H1 (cell line): Measurements from ENCODE around the gene TBC1D20. TPM values are rescaled to one million over a fixed set of nuclear protein-coding genes. Genes with fewer than 3 reads are reported as not detected.

Source experiments
- CTCF ChIA-PET: fragments of 300-600 bp; sonication (Branson Sonifier 250); formaldehyde crosslinking; loops from one replicate; lab custom pipeline; 2021; ENCODE audit not compliant: partially characterized antibody; lab: Charles Lee
- POLR2A ChIA-PET: fragments of 300-600 bp; sonication (Branson Sonifier 250); formaldehyde crosslinking; loops from one replicate; lab custom pipeline; 2021; ENCODE audit warnings: inconsistent platforms; ENCODE audit not compliant: partially characterized antibody; lab: Charles Lee
- DNase-seq, 2 experiments: peaks; one replicate each; pipeline versions ENCODE4 v3.0.0 to v3.0.0-alpha.2; 2010 to 2022; ENCODE audit warnings: low spot score in 2 of 2, low read depth in 1 of 2, mixed read lengths in 1 of 2
- FAIRE-seq: peaks from 2 replicates; lab custom pipeline; 2011; peaks lifted over from hg19 to GRCh38; lab: Jason Lieb, UNC
- H2AFZ ChIP-seq: 2 replicates; pipeline ENCODE4 v1.8.1; 2012; ENCODE audit warnings: low read length, inconsistent platforms
- H2AK5ac ChIP-seq: 2 replicates; pipeline ENCODE4 v1.6.1; 2013; ENCODE audit warnings: low read depth, low read length
- H2BK120ac ChIP-seq: replicated peaks from 2 replicates; pipeline ENCODE3; 2013; ENCODE audit warnings: low read depth, low read length, inconsistent platforms
- H2BK12ac ChIP-seq: 2 replicates; pipeline ENCODE4 v1.6.1; 2013; ENCODE audit warnings: low read depth, low read length
- H2BK15ac ChIP-seq: 2 replicates; pipeline ENCODE4 v1.6.1; 2013; ENCODE audit warnings: low read length
- H2BK20ac ChIP-seq: 2 replicates; pipeline ENCODE4 v1.6.1; 2013; ENCODE audit warnings: low read length
- H2BK5ac ChIP-seq: 2 replicates; pipeline ENCODE4 v1.6.1; 2013; ENCODE audit warnings: low read depth, low read length
- H3K14ac ChIP-seq: 2 replicates; pipeline ENCODE4 v1.6.1; 2013; ENCODE audit warnings: inconsistent platforms; ENCODE audit not compliant: insufficient read length
- H3K18ac ChIP-seq: 2 replicates; pipeline ENCODE4 v1.6.1; 2013; ENCODE audit warnings: low read length; ENCODE audit errors: extremely low read depth
- H3K23ac ChIP-seq: 2 replicates; pipeline ENCODE4 v1.6.1; 2013; ENCODE audit warnings: inconsistent platforms; ENCODE audit not compliant: insufficient read length
- H3K23me2 ChIP-seq: 2 replicates; pipeline ENCODE4 v1.6.1; 2013; ENCODE audit warnings: low read depth, low read length
- H3K27ac ChIP-seq: 2 replicates; pipeline ENCODE4 v1.6.1; 2011; ENCODE audit warnings: low read depth, low read length, inconsistent platforms
- H3K27me3 ChIP-seq, 4 experiments: replicated peaks in 1 of 4; 1 replicate in 1 of 4; 2 replicates in 3 of 4; pipeline versions ENCODE4 v1.6.1 to v1.8.1; 2011 to 2013; ENCODE audit warnings: low read length in 3 of 4, mild to moderate bottlenecking in 3 of 4, inconsistent platforms in 2 of 4, mixed read lengths in 2 of 4, moderate library complexity in 1 of 4; ENCODE audit not compliant: control insufficient read depth in 3 of 4, insufficient read depth in 3 of 4; ENCODE audit errors: extremely low read depth in 1 of 4
- H3K36me3 ChIP-seq, 4 experiments: 2 replicates each; pipeline versions ENCODE4 v1.6.1 to v1.8.1; 2011 to 2013; ENCODE audit warnings: mild to moderate bottlenecking in 4 of 4, low read length in 3 of 4, moderate library complexity in 2 of 4, control low read depth in 1 of 4, inconsistent platforms in 1 of 4; ENCODE audit not compliant: insufficient read depth in 4 of 4, control insufficient read depth in 2 of 4
- H3K4ac ChIP-seq: replicated peaks from 2 replicates; pipeline ENCODE3; 2013; ENCODE audit warnings: low read length, low read depth, mixed read lengths, inconsistent platforms; ENCODE audit not compliant: insufficient read length
- H3K4me1 ChIP-seq, 4 experiments: replicated peaks in 1 of 4; 1 replicate in 1 of 4; 2 replicates in 3 of 4; pipeline versions ENCODE4 v1.6.1 to v1.8.1; 2011 to 2013; ENCODE audit warnings: low read length in 3 of 4, inconsistent platforms in 2 of 4, mixed read lengths in 1 of 4; ENCODE audit not compliant: insufficient read depth in 4 of 4, control insufficient read depth in 3 of 4
- H3K4me2 ChIP-seq, 2 experiments: 2 replicates each; pipeline versions ENCODE4 v1.6.1 to v1.8.1; 2011 to 2013; ENCODE audit warnings: low read depth in 2 of 2, low read length in 2 of 2, control low read depth in 1 of 2, inconsistent platforms in 1 of 2, mild to moderate bottlenecking in 1 of 2; ENCODE audit not compliant: insufficient read depth in 1 of 2
- H3K4me3 ChIP-seq, 4 experiments: fragments of 200-600, 300-600 bp in 1 of 4; sonication (generic), shearing (Covaris generic), sonication (Bioruptor Twin) in 1 of 4; 2 replicates each; pipeline versions ENCODE4 v1.5.1 to v1.8.1; 2011 to 2016; ENCODE audit warnings: low read length in 4 of 4, low read depth in 3 of 4, control low read depth in 2 of 4, inconsistent platforms in 2 of 4, mild to moderate bottlenecking in 2 of 4, mixed read lengths in 1 of 4, moderate library complexity in 1 of 4; ENCODE audit not compliant: insufficient read depth in 2 of 4; ENCODE audit errors: extremely low read depth in 1 of 4
- H3K56ac ChIP-seq: replicated peaks from 2 replicates; pipeline ENCODE3; 2013; ENCODE audit warnings: low read depth, mild to moderate bottlenecking, mixed read lengths, low read length, inconsistent platforms; ENCODE audit not compliant: insufficient read length
- H3K79me1 ChIP-seq: 2 replicates; pipeline ENCODE4 v1.6.1; 2013; ENCODE audit warnings: low read depth, low read length, control low read depth
- H3K79me2 ChIP-seq, 2 experiments: 2 replicates each; pipeline versions ENCODE4 v1.6.1 to v1.8.1; 2012 to 2013; ENCODE audit warnings: low read length in 2 of 2, mild to moderate bottlenecking in 2 of 2, inconsistent platforms in 1 of 2; ENCODE audit not compliant: insufficient read depth in 2 of 2, control insufficient read depth in 1 of 2
- H3K9ac ChIP-seq, 4 experiments: replicated peaks in 1 of 4; 1 replicate in 1 of 4; 2 replicates in 3 of 4; pipeline versions ENCODE4 v1.6.1 to v1.8.1; 2011 to 2013; ENCODE audit warnings: low read depth in 3 of 4, low read length in 3 of 4, control low read depth in 2 of 4, mild to moderate bottlenecking in 2 of 4, moderate library complexity in 2 of 4, inconsistent platforms in 1 of 4; ENCODE audit errors: extremely low read depth in 1 of 4
- H3K9me3 ChIP-seq, 2 experiments: 2 replicates each; pipeline versions ENCODE4 v1.6.1 to v1.8.1; 2012 to 2013; ENCODE audit warnings: mild to moderate bottlenecking in 2 of 2, moderate library complexity in 2 of 2, control low read depth in 1 of 2, inconsistent platforms in 1 of 2, low read depth in 1 of 2, low read length in 1 of 2, mixed read lengths in 1 of 2; ENCODE audit not compliant: insufficient read depth in 2 of 2
- H4K20me1 ChIP-seq, 2 experiments: replicated peaks in 1 of 2; 2 replicates each; pipeline versions ENCODE3 to v1.8.1; 2011 to 2013; ENCODE audit warnings: inconsistent platforms in 2 of 2, low read length in 2 of 2, mild to moderate bottlenecking in 1 of 2; ENCODE audit not compliant: insufficient read depth in 2 of 2, control insufficient read depth in 1 of 2
- H4K5ac ChIP-seq: 2 replicates; pipeline ENCODE4 v1.6.1; 2013; ENCODE audit warnings: low read length, low read depth, mixed read lengths, inconsistent platforms; ENCODE audit not compliant: insufficient read length
- H4K8ac ChIP-seq: 2 replicates; pipeline ENCODE4 v1.8.0; 2013; ENCODE audit warnings: mild to moderate bottlenecking, moderate library complexity, low read length, inconsistent platforms; ENCODE audit not compliant: insufficient read depth; ENCODE audit errors: extremely low read depth
- H4K91ac ChIP-seq: replicated peaks from 2 replicates; pipeline ENCODE3; 2013; ENCODE audit warnings: low read length, mixed read lengths, inconsistent platforms; ENCODE audit not compliant: insufficient read length
- CHD1 ChIP-seq: IDR thresholded peaks from 2 replicates; pipeline ENCODE4 v1.6.1; 2012; ENCODE audit warnings: low read depth, low read length, improper control_type of control experiment
- CTBP2 ChIP-seq: IDR thresholded peaks from 2 replicates; pipeline ENCODE4 v1.7.0; 2011; ENCODE audit warnings: borderline replicate concordance, mild to moderate bottlenecking, moderate library complexity, mixed read lengths, low read length; ENCODE audit not compliant: insufficient read depth, insufficient read length
- FOSL1 ChIP-seq: IDR thresholded peaks from 2 replicates; pipeline ENCODE4 v1.6.1; 2011; ENCODE audit warnings: mild to moderate bottlenecking, low read depth, low read length, moderate library complexity; ENCODE audit not compliant: insufficient read depth
- GTF2F1 ChIP-seq: IDR thresholded peaks from 2 replicates; pipeline ENCODE4 v1.6.1; 2012; ENCODE audit warnings: low read depth, low read length, improper control_type of control experiment, borderline replicate concordance
- HDAC6 ChIP-seq: IDR thresholded peaks from one replicate; pipeline ENCODE4 v1.7.1; 2012; ENCODE audit warnings: low read depth, mild to moderate bottlenecking, inconsistent platforms, low read length, moderate library complexity
- NANOG ChIP-seq: IDR thresholded peaks from 2 replicates; pipeline ENCODE4 v1.6.1; 2011; ENCODE audit warnings: low read length, low read depth, mild to moderate bottlenecking, inconsistent platforms; ENCODE audit not compliant: insufficient read depth, poor library complexity, severe bottlenecking
- RNF2 ChIP-seq: fragments of 200-900, 300-1000 bp; sonication (generic); IDR thresholded peaks from 2 replicates; pipeline ENCODE4 v1.7.1; 2016; ENCODE audit warnings: borderline replicate concordance, low read depth, mild to moderate bottlenecking, antibody characterized with exemption, low read length; ENCODE audit not compliant: poor library complexity, severe bottlenecking; ENCODE audit errors: missing control alignments
- SIN3A ChIP-seq, 2 experiments: IDR thresholded peaks in 1 of 2; conservative IDR thresholded peaks in 1 of 2; 2 replicates each; pipeline ENCODE4 v1.6.1; 2011 to 2012; ENCODE audit warnings: low read length in 2 of 2, improper control_type of control experiment in 1 of 2, low read depth in 1 of 2, mild to moderate bottlenecking in 1 of 2
- TEAD4 ChIP-seq: IDR thresholded peaks from 2 replicates; pipeline ENCODE4 v1.6.1; 2012; ENCODE audit warnings: low read depth, low read length, inconsistent platforms, mixed read lengths
- WGBS, 2 experiments: shearing (Covaris generic) in 1 of 2; methylation state at CpG; one replicate each; pipeline versions ENCODE4 v1.1.6 to v1.1.7; 2013 to 2015; ENCODE audit warnings: low lambda C conversion rate in 2 of 2, mixed read lengths in 2 of 2, inconsistent platforms in 1 of 2, low coverage in 1 of 2, missing lambda C conversion rate in 1 of 2; ENCODE audit not compliant: insufficient replicate concordance in 2 of 2, insufficient coverage in 1 of 2, insufficient read length in 1 of 2; ENCODE audit errors: extremely low coverage in 1 of 2, missing lambda C conversion rate in 1 of 2; 5-methylcytosine and 5-hydroxymethylcytosine counted together
- polyA plus RNA-seq, 7 experiments: library from polyadenylated mRNA; depleted of rRNA in 3 of 7; stranded (reverse) in 5 of 7; unstranded in 2 of 7; fragments of >200 nt in 5 of 7; fragments of 200-250 nt in 2 of 7; gene quantifications; 1 replicate in 5 of 7; 2 replicates in 1 of 7; 4 replicates in 1 of 7; pipeline versions ENCODE4 v1.2.1 to v1.2.3, GENCODE V29; 2011 to 2013; ENCODE audit warnings: missing spikeins in 2 of 7, mixed read lengths in 2 of 7
- total RNA-seq: library from RNA; stranded (reverse); fragmentation: NEBNext Ultra II Directional; extraction: Animal tissue kit (Norgen Biotek cat#: 25700); gene quantifications from 2 replicates; pipeline ENCODE4 v1.2.1, GENCODE V29; 2021
- TF ChIP-seq, protein P1 (sequence below): IDR thresholded peaks from 2 replicates; pipeline ENCODE4 v1.6.1; 2012; ENCODE audit warnings: inconsistent platforms
- TF ChIP-seq, protein P2 (sequence below): IDR thresholded peaks from 2 replicates; pipeline ENCODE4 v1.6.1; 2012; ENCODE audit warnings: inconsistent platforms

Gene TBC1D20
- total and polyA plus RNA-seq, 2 of the 8 experiments (the other 6 are each of a cell fraction or from before 2014, with no cell fraction given): 14.5 to 17.1 TPM

GRCh38 chr20:432208-432607 is 30.1 kb downstream of the TBC1D20 start:
- Histone ChIP-seq H3K4me3 (no peak overlapping the region), H2AK5ac (no peak overlapping the region), H3K79me1 (no peaks in the 10 kb centered on the region), H3K18ac (no peak overlapping the region), H4K91ac (no peak overlapping the region), H2BK120ac (no peak overlapping the region), H3K27me3 (peaks cover 0 to 11% (median 3%) of the 10 kb centered on the region in 4 experiments; a peak in 4 of 7 replicates), H2BK20ac (no peak overlapping the region), H4K5ac (no peak overlapping the region), H3K23me2 (no peaks in the 10 kb centered on the region), H3K9me3 (no peaks in the 10 kb centered on the region), H2BK15ac (no peak overlapping the region), H4K20me1 (peaks cover 14 to 44% of the 10 kb centered on the region in 2 experiments), H3K4me1 (peaks cover 0 to 13% (median 5%) of the 10 kb centered on the region in 4 experiments; a peak in 6 of 7 replicates), H3K56ac (no peak overlapping the region), H3K36me3 (peaks cover 3 to 28% (median 10%) of the 10 kb centered on the region in 4 experiments; a peak in 6 of 8 replicates), H4K8ac (no peak overlapping the region), H3K27ac (no peak overlapping the region), H3K23ac (no peak overlapping the region), H3K14ac (no peak overlapping the region), H3K9ac (no peak overlapping the region), H2AFZ (no peak overlapping the region), H3K4ac (no peak overlapping the region), H2BK12ac (no peak overlapping the region), H3K4me2 (no peak overlapping the region), H2BK5ac (no peak overlapping the region), H3K79me2 (no peaks in the 10 kb centered on the region)
- FAIRE-seq: no peak
- CTCF ChIA-PET: interaction anchor here (0.7 to 3.8 kb wide), 25 partner anchors 10 to 329 kb away, joined by 3 to 52 read pairs (median 6); no protein-coding TSS in a partner anchor
- POLR2A ChIA-PET: interaction anchor here (0.8 to 2.4 kb wide), 10 partner anchors 14 to 105 kb away, joined by 3 to 6 read pairs (median 4); no protein-coding TSS in a partner anchor
- WGBS, 2 experiments: 92% methylated on average over 13 of the region's 13 CpGs; no CpG with 5 or more reads in 1 of the 2 experiments
- no peak for TF ChIP-seq TEAD4
- no peak for TF ChIP-seq FOSL1
- TF ChIP-seq SIN3A (conservative IDR thresholded peaks at IDR 0.05 in 1 of 2, IDR thresholded peaks at IDR 0.05 in 1 of 2; ENCODE audit: low read depth in 1 of 2, low read length in 2 of 2): no peak
- no peak for TF ChIP-seq GTF2F1
- TF ChIP-seq RNF2: no peak
- TF ChIP-seq, protein P1, sequence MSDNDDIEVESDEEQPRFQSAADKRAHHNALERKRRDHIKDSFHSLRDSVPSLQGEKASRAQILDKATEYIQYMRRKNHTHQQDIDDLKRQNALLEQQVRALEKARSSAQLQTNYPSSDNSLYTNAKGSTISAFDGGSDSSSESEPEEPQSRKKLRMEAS: no peak
- no peak for TF ChIP-seq CHD1
- TF ChIP-seq, protein P2, sequence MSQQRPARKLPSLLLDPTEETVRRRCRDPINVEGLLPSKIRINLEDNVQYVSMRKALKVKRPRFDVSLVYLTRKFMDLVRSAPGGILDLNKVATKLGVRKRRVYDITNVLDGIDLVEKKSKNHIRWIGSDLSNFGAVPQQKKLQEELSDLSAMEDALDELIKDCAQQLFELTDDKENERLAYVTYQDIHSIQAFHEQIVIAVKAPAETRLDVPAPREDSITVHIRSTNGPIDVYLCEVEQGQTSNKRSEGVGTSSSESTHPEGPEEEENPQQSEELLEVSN: no peak
- TF ChIP-seq NANOG: no peak
- no peak for TF ChIP-seq CTBP2
- TF ChIP-seq HDAC6: no peak
- DNase-seq: no peak
